CD14-positive monocyte (primary cell): Measurements from ENCODE around the gene TCF4. TPM values are rescaled to one million over a fixed set of nuclear protein-coding genes. Genes with fewer than 3 reads are reported as not detected.

Source experiments
- DNase-seq, 3 donors: peaks; one replicate each; pipeline ENCODE4 v3.0.0-alpha.2; 2011 to 2022
- H2AFZ ChIP-seq: 2 replicates; pipeline ENCODE4 v1.6.0; 2012; ENCODE audit warnings: mild to moderate bottlenecking, low read depth, low read length, inconsistent platforms; ENCODE audit not compliant: insufficient read depth, poor library complexity, severe bottlenecking
- H3K27ac ChIP-seq, 2 donors: 1 replicate in 1 of 2; 2 replicates in 1 of 2; pipeline ENCODE4 v1.5.1; 2012 to 2013; ENCODE audit warnings: low read length in 2 of 2, control low read depth in 1 of 2, inconsistent platforms in 1 of 2, low read depth in 1 of 2, mild to moderate bottlenecking in 1 of 2
- H3K27me3 ChIP-seq, 2 donors: one replicate each; pipeline versions ENCODE4 v1.6.0 to v1.6.1; 2011 to 2013; ENCODE audit warnings: low read length in 2 of 2; ENCODE audit not compliant: control insufficient read depth in 2 of 2, insufficient read depth in 2 of 2
- H3K36me3 ChIP-seq, 2 donors: replicated peaks in 1 of 2; 1 replicate in 1 of 2; 2 replicates in 1 of 2; pipeline versions ENCODE4 v1.5.1 to v1.6.1; 2012 to 2013; ENCODE audit warnings: low read length in 2 of 2, control low read depth in 1 of 2, inconsistent platforms in 1 of 2, mild to moderate bottlenecking in 1 of 2; ENCODE audit not compliant: insufficient read depth in 2 of 2, control insufficient read depth in 1 of 2
- H3K4me1 ChIP-seq, 2 donors: 1 replicate in 1 of 2; 2 replicates in 1 of 2; pipeline versions ENCODE4 v1.5.1 to v1.6.1; 2012 to 2013; ENCODE audit warnings: low read length in 2 of 2, control low read depth in 1 of 2, inconsistent platforms in 1 of 2, mild to moderate bottlenecking in 1 of 2, moderate library complexity in 1 of 2; ENCODE audit not compliant: insufficient read depth in 2 of 2, control insufficient read depth in 1 of 2
- H3K4me2 ChIP-seq: replicated peaks from 2 replicates; pipeline ENCODE3; 2012; ENCODE audit warnings: low read length, moderate library complexity, mild to moderate bottlenecking; ENCODE audit not compliant: poor library complexity, severe bottlenecking; ENCODE audit errors: extremely low read depth
- H3K4me3 ChIP-seq, 3 experiments: fragments of 200-600 bp in 1 of 3; sonication (generic) in 1 of 3; replicated peaks in 1 of 3; 1 replicate in 2 of 3; 2 replicates in 1 of 3; pipeline ENCODE4 v1.5.1; 2011 to 2013; ENCODE audit warnings: low read length in 3 of 3, mild to moderate bottlenecking in 3 of 3, control low read depth in 2 of 3, low read depth in 2 of 3, inconsistent platforms in 1 of 3, moderate library complexity in 1 of 3
- H3K79me2 ChIP-seq: 2 replicates; pipeline ENCODE4 v1.6.0; 2012; ENCODE audit warnings: mild to moderate bottlenecking, control low read depth, inconsistent platforms, low read length, moderate library complexity; ENCODE audit not compliant: insufficient read depth
- H3K9ac ChIP-seq: 2 replicates; pipeline ENCODE4 v1.6.0; 2017; ENCODE audit warnings: low read length, mild to moderate bottlenecking; ENCODE audit not compliant: insufficient read depth, poor library complexity, severe bottlenecking
- H3K9me3 ChIP-seq, 2 donors: replicated peaks in 1 of 2; 1 replicate in 1 of 2; 2 replicates in 1 of 2; pipeline versions ENCODE4 v1.5.1 to v1.6.1; 2012 to 2013; ENCODE audit warnings: low read length in 2 of 2, control low read depth in 1 of 2; ENCODE audit not compliant: control insufficient read depth in 1 of 2, insufficient read depth in 1 of 2
- H4K20me1 ChIP-seq: 2 replicates; pipeline ENCODE4 v1.6.0; 2012; ENCODE audit warnings: mild to moderate bottlenecking, low read length, control low read depth, moderate library complexity; ENCODE audit not compliant: insufficient read depth
- H3K27ac Mint-ChIP-seq, 7 donors: one replicate each; pipeline ENCODE4 v1.8.0; 2020; ENCODE audit warnings: mild to moderate bottlenecking in 7 of 7, mixed read lengths in 7 of 7, moderate library complexity in 6 of 7, inconsistent platforms in 2 of 7
- H3K27me3 Mint-ChIP-seq, 3 donors: one replicate each; pipeline ENCODE4 v1.8.0; 2021 to 2022; ENCODE audit warnings: low read depth in 3 of 3, mild to moderate bottlenecking in 3 of 3, mixed read lengths in 3 of 3, moderate library complexity in 3 of 3, inconsistent platforms in 1 of 3
- H3K36me3 Mint-ChIP-seq, 2 donors: one replicate each; pipeline ENCODE4 v1.8.0; 2020; ENCODE audit warnings: mixed read lengths in 2 of 2, inconsistent platforms in 1 of 2, mild to moderate bottlenecking in 1 of 2
- H3K4me1 Mint-ChIP-seq: one replicate; pipeline ENCODE4 v1.8.0; 2020; ENCODE audit warnings: mild to moderate bottlenecking, mixed read lengths
- H3K4me3 Mint-ChIP-seq, 2 donors: one replicate each; pipeline ENCODE4 v1.8.0; 2020; ENCODE audit warnings: mild to moderate bottlenecking in 2 of 2, mixed read lengths in 2 of 2, moderate library complexity in 1 of 2
- H3K9me3 Mint-ChIP-seq, 7 donors: one replicate each; pipeline ENCODE4 v1.8.0; 2020 to 2022; ENCODE audit warnings: mixed read lengths in 7 of 7, mild to moderate bottlenecking in 6 of 7, moderate library complexity in 6 of 7, inconsistent platforms in 2 of 7
- WGBS: methylation state at CpG from one replicate; pipeline ENCODE4 v1.1.5; 2013; ENCODE audit warnings: missing lambda C conversion rate; ENCODE audit not compliant: insufficient coverage; 5-methylcytosine and 5-hydroxymethylcytosine counted together
- intact Hi-C, 2 donors: fragments of 100-400 bp; cut with micrococcal nuclease; formaldehyde crosslinking; loops; one replicate each; pipeline versions ENCODE4 v1.15.0 to v1.15.1; 2023
- polyA plus RNA-seq, 3 donors: library from polyadenylated mRNA; depleted of rRNA in 1 of 3; unstranded in 2 of 3; stranded (reverse) in 1 of 3; fragments of 300-500 nt in 2 of 3; fragments of >200 nt in 1 of 3; fragmentation: Illumina TruSeq in 2 of 3; gene quantifications; 1 replicate in 2 of 3; 2 replicates in 1 of 3; pipeline ENCODE4 v1.2.3, GENCODE V29; 2012 to 2021
- TF ChIP-seq, protein P1 (sequence below): fragments of 200-600 bp; IDR thresholded peaks from one replicate; pipeline ENCODE4 v1.8.0; 2022; ENCODE audit warnings: antibody characterized with exemption, mild to moderate bottlenecking

TCF4 gene
- polyA plus RNA-seq, 3 donors, result 5.9 to 12.9 (median 10.7) TPM

DNA sequence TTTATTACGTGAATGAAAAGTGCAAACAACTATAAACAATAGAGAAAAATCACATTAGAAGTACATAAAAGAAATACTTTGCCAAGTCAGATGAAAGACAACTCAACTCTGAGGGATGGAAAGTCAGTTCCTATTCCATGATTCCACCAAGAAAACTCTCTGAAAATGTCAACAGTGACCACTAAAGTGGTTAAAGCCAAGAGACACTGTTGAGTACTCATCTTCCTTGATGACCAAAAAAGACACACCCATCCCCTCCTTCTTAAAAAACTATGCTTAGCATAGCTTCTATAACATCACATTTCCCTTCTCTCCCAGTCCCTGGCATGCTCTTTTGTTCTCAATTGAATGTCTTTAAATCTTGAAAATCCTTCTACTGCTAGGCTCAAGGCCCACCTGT is 160.0 kb downstream of the TCF4 start:
- no peaks in the 10 kb centered on the region for H3K79me2 ChIP-seq
- no peaks in the 10 kb centered on the region for H3K27me3 ChIP-seq
- Mint-ChIP-seq H3K4me1 (no peaks in the 10 kb centered on the region), H3K4me3 (no peak overlapping the region), H3K27me3 (peaks cover 0 to 3% (median 0%) of the 10 kb centered on the region in 3 donors), H3K36me3 (no peaks in the 10 kb centered on the region), H3K27ac (no peak overlapping the region), H3K9me3 (peaks cover 0 to 5% (median 0%) of the 10 kb centered on the region in 7 donors)
- H3K27ac ChIP-seq, result no peak overlapping the region
- no peaks in the 10 kb centered on the region for H3K9me3 ChIP-seq
- no peak overlapping the region for H3K4me3 ChIP-seq
- H4K20me1 ChIP-seq, result no peaks in the 10 kb centered on the region
- no peak overlapping the region for H3K9ac ChIP-seq
- H3K4me2 ChIP-seq, result no peak overlapping the region
- H3K4me1 ChIP-seq, result no peaks in the 10 kb centered on the region
- intact Hi-C loops, result no loop called here
- no CpG with 5 or more reads among the region's 1 CpG for WGBS
- no peak for DNase-seq
- H2AFZ ChIP-seq, result no peak overlapping the region
- no peaks in the 10 kb centered on the region for H3K36me3 ChIP-seq
- TF ChIP-seq, protein P1, sequence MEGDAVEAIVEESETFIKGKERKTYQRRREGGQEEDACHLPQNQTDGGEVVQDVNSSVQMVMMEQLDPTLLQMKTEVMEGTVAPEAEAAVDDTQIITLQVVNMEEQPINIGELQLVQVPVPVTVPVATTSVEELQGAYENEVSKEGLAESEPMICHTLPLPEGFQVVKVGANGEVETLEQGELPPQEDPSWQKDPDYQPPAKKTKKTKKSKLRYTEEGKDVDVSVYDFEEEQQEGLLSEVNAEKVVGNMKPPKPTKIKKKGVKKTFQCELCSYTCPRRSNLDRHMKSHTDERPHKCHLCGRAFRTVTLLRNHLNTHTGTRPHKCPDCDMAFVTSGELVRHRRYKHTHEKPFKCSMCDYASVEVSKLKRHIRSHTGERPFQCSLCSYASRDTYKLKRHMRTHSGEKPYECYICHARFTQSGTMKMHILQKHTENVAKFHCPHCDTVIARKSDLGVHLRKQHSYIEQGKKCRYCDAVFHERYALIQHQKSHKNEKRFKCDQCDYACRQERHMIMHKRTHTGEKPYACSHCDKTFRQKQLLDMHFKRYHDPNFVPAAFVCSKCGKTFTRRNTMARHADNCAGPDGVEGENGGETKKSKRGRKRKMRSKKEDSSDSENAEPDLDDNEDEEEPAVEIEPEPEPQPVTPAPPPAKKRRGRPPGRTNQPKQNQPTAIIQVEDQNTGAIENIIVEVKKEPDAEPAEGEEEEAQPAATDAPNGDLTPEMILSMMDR, result no peak

DNA sequence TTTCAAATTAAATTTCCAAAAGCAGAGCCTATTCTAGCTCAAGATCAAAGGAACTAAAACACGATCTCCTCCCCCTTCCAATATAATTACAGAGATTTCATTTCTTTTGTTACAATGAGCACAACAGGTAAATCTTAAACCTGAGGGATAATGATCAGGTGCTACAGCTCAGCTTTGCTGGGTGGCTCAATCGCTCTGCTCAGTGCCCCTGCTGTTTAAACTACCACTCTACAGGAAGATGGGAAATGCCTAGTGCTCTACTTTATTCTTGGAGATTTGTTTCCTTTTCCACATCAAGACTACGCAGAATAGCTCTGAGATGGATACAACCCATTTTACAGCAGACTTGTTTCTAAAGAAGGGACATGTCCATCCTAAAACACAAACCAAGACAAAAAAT is 162.3 kb downstream of the TCF4 start:
- Mint-ChIP-seq H3K4me3 (no peak overlapping the region), H3K36me3 (no peaks in the 10 kb centered on the region), H3K27me3 (peaks cover 0 to 2% (median 0%) of the 10 kb centered on the region in 3 donors), H3K4me1 (peaks cover 6% of the 10 kb centered on the region), H3K9me3 (peaks cover 0 to 3% (median 0%) of the 10 kb centered on the region in 7 donors), H3K27ac (no peak overlapping the region)
- TF ChIP-seq, protein P1, result no peak
- H3K4me2 ChIP-seq, result no peak overlapping the region
- 88% methylated on average over 1 of the region's 3 CpGs for whole genome bisulfite sequencing
- H3K36me3 ChIP-seq, result no peaks in the 10 kb centered on the region
- intact Hi-C loops, result no loop called here
- no peaks in the 10 kb centered on the region for H3K79me2 ChIP-seq
- no peaks in the 10 kb centered on the region for H3K9me3 ChIP-seq
- H2AFZ ChIP-seq, result no peak overlapping the region
- no peak for DNase-seq
- peaks cover 0 to 3% of the 10 kb centered on the region in 2 donors for H3K4me1 ChIP-seq
- H4K20me1 ChIP-seq, result no peaks in the 10 kb centered on the region
- H3K4me3 ChIP-seq, result no peak overlapping the region
- no peaks in the 10 kb centered on the region for H3K27me3 ChIP-seq
- H3K9ac ChIP-seq, result no peak overlapping the region
- H3K27ac ChIP-seq, result no peak overlapping the region
